ENCODE measurements around the gene KIF26A.
A peak's percentile ranks its signal among the peaks of the same experiment; 100 is the strongest.

KIF26A gene

DNA sequence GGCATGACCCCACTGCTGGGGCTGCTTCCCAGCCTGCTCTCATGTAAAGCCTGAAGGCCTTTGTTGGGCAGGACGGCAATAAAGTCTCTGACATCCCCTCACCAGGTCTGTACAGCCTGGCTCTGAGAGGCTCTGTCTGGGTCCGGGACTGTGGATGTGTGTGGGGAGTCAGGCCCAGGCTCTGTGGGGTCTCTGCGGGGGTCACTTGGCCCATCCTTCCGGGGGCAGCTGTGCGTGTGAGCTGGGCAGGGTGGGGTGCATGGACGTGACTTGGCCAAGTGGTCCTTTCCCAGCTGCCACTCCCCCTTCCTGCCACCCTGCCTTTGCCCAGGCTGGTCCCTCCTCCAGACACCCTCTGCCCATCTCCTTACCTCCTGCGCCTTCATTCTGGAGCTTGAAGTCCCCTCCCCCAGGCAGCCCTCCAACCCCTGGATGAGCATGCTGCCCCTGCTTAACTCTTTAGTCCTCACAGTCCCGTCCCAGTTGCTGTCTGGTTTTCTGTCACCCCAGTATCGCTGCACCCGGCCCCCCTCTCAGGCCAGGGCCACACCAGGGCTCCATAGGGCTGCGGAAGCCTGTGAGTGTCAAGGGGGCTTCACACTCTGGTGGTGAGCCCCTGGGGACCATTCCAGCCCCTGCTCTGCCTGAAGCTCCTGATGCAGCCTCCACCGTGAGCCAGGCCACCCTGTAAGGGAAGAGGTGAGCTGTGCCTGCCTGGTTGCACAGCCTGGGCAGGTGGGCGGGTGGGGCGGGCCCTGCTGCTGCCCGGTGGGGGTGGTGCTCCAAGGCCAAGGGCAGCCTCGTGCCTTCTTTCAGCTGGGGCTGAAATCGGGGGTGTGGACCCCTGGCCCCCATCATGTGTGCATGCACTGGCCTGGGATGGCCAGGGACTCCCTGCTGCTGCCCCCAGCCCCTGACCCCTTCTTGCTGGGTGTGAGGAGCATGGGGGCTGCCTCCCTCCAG is 25.5 kb upstream of the KIF26A start:
- DNase-seq (ENCODE audit: low spot score), result no peak

DNA sequence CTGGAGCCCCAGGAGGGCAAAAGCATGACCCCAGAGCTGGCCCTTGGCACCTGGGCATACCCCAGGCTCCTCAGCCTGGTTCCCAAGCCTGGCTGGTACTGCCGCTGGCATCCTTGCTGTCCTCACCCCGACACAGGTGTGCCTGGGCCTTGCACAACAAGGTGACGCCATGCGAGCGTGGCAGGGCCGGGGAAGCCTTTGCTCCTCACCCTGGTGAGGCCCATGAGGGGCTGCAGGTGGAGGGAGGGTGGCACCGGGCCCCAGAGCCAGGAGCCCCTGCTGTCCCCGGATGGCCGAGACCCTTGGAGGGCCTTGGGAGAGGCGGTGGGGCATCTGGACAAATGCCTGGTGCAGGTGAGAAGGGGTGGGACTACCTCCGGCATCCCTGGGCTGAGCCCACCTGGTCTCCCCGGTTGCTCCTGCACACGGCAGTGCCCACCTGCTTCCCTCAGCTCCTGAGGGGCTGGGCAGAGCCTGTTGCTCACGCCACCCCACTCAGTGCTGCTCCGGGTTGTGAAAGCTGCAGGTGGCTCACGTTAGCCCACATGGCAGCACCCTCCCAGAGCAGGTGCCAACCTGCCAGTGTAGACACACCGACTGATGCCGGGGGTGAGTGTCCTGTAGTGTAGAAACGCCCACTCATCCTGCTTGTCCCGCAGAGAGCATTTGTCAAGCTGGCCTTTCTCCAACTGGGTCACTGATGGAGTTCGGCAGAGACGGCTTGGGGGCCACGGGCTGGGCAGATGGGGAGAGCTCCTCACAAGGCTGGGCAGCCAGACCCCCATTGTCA is 24.6 kb upstream of the KIF26A start:
- no peak for DNase-seq (ENCODE audit: low spot score)

DNA sequence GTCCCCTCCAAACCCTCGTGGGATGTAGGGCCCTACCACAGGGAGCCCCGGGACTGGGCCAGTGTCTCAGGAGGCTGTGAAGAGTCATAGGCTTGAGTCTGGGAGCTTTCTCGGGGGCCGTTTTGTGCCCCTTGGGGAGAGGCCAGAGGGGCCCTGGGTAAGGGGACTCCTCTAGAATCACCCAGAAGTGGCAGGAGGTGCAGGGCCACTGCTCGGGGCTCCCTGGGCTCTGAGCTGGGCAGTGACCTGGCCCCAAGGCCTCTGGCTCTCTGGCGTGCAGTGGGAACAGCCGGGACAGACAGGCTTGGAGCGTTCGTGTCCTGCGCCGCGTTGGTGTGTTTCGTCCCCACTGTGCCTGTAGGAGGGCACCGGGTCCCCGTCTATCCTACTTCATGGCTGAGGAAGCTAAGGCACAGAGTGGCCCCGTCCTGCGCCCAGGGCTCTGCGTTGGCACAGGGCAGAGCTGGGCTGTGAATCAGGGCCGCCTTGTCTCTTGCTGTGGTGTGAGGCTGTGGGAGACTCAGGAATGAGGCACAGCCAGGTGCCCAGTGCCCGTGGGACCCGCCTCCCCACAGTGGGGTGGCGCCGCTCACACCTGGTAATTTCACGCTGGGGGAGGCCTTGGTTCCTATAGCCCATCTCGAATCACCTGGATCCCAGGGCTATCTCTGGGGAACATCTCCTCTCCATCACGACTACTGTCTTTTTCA is 23.8 kb upstream of the KIF26A start:
- DNase-seq (ENCODE audit: low spot score), result no peak

DNA sequence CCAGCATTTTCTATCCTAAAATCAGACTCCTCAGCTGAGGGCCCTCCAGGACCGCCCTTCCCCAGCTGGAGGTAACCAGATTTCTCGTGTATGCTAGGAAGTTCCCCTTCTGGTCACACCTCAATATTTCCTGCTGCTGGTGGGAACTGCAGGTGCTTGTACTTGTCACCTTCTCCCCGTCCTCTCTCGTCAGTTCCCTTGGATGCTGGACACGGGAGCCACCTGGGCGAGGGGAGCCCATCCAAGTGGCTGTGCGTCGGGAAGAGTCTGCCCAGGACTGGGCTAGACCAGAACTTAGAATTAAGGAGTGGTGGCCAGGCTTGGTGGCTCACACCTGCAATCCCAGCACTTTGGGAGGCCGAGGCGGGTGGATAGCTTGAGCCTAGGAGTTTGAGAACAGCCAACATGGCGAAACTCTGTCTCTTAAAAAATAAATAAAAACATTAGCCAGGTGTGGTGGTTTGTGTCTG is 23.2 kb upstream of the KIF26A start:
- no peak for DNase-seq (ENCODE audit: low spot score)

DNA sequence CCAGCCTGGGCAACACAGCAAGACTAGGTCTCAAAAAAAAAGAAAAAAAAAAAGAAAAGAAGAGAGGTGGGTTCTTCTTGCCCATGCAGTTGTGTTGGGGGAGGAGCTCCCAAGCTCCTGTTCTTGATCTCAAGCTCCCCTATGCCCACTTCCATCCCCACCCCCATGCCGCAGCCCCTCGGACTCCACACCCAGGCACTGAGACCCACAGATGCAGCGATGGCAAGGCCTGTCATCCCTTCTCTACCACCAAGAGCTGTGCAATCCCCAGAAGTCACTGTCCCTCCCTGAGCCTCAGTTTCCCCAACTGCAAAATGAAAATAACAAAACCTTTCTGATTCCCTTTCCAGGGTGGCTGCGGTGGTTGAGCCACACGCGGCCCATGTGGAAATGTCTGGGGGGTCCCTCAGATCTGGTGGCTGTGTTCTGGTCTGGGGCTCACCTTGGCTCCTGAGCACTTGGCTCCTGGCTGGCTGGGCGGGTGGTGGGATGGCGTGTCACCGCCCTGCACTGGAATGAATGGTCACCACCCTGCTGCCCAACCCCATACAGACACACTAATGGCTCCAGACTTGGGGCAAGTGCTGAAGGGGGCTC is 22.6 kb upstream of the KIF26A start:
- no peak for DNase-seq (ENCODE audit: low spot score)

DNA sequence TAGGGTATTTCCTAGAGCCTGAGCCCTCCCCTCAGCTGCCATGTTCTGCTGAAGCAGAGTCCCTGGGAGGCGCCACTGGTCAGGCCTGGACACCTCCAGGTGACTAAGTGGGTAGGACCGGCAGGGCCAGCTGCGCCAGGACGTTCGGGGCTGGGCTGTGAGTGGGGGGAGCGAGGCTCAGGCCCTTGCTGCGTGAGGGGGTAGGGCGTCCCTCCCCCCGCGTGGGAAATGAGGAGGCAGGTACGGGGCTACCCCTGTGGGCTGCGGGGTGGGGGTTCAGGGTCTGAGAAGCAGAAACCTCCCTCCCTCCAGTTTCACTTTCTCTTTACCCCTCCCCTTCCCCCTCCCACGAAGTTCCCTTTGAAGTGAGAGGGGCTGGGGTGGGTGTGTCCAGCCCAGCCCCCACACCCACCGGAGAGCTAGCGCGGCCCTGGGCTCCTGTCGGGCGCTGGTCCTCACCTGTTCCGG is 22.1 kb upstream of the KIF26A start:
- no peak for DNase-seq (ENCODE audit: low spot score)

DNA sequence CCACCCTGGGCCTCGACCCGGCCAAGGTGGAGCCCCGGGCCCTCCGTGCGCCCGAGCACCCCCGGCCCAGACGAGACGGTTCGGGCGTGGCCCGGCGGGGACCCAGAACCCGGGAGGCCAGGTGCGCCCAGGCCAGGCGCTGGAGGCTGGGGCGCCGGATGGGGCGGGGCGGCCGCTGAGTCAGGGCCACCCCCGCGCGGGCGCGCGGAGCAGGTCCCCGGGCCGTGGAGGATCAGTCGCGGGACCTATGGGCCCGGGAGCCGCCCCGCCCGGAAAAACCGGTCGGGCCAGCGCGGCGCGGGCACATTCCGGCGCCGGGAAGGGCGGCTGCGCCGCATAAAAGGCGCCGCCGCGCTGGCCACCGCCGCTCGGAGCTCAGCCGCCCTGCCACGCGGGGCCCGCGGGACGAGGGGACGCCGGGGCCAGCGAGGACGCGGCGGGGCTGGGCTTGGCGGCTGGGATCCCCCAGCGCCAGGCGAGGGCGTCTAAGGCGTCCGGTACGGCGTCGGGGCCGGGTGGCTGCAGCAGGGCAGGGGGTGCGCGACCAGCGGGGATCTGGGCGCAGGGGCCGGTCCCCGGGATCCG is 21.5 kb upstream of the KIF26A start:
- no peak for DNase-seq (ENCODE audit: low spot score)

DNA sequence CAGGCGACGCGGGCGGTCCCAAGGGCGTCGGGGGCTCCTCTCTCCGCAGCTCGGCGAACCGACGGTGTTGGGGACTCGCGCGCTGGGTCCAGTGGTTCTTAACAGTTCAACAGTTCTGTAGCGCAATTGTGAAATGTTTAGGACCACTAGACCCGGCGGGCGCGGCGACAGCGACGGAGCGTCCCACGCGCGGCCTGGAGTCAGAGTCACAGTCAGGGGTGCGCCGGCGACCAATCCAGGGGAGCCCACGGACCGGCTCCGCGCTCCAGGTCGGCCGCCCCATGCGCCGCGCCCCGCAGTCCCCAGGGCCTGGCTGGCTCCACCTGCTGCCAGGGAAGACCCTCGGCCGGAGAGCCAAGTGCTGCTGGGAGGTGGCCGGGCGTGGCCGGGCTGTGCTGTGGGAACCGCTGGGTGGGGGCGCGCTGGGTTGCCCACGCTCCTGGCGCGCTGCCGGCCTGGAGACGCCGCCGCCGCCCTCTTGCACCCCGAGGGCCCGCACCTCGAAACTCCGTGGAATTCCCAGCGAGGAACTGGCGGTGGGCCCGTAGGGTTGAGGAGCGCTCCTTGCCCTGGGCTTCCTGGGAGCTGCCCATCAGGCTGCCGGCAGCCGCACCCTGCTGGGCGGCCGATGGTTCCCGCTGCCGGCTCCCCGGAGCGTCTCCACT is 20.9 kb upstream of the KIF26A start:
- DNase-seq (ENCODE audit: low spot score), result no peak

DNA sequence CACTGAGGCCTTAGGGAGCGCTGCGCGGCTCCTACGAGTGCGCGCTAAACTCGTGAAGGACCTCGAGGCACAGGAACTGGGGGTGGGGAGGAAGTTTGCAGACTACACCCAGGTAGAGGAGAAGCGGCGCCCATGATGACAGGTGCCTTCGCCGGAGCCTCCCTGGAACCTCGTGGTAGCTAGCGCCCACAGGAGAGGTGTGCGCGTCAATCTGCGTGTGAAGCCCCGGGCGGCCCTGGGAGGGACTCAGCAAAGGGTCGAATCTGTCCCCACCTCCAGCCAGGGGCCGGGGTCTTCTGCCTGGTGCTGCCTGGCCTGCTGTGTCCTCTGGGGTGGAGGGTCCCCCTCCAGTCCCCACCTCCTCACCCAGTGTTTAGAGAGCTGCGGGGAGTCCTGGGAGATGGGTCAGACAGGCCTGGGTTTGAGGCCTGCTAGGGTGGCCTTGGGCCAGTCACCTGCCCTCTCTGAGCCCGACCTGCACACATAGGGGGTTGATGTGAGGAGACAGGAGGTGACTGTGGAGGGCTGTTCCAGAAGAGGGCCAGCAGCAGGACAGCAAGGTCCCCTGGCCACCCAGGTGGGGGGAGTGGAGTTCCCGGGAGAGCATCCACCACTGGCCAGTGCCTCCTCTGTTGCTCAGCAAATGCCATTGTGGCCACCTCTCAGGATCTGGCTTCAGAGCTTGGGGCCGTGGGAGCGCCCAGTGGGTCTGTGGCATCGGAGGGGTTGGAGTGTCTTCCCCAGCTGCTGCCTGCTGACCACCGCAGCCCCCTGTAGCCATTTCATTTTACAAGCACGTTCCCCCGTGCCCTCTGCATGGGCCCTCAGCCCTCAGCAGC is 20.2 kb upstream of the KIF26A start:
- no peak for DNase-seq (ENCODE audit: low spot score)

DNA sequence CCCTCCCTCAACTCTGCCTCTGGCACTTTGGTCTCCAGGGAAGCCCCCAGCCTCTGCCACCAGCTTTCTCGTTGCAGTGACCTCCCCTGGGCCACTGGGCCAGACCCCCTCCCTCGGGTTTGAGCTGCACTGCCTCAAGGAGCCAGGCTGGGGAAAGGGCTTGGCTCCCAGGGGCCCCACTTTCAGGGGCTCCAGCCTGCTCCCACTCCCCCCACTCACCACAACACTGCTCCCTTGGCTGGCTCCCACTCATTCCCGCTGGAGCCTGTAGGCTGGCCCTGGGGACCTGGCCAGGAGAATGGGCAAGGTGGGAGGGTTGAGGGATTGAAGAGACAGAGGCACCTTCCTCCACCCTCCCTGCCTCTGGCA is 19.3 kb upstream of the KIF26A start:
- DNase-seq (ENCODE audit: low spot score), result no peak

DNA sequence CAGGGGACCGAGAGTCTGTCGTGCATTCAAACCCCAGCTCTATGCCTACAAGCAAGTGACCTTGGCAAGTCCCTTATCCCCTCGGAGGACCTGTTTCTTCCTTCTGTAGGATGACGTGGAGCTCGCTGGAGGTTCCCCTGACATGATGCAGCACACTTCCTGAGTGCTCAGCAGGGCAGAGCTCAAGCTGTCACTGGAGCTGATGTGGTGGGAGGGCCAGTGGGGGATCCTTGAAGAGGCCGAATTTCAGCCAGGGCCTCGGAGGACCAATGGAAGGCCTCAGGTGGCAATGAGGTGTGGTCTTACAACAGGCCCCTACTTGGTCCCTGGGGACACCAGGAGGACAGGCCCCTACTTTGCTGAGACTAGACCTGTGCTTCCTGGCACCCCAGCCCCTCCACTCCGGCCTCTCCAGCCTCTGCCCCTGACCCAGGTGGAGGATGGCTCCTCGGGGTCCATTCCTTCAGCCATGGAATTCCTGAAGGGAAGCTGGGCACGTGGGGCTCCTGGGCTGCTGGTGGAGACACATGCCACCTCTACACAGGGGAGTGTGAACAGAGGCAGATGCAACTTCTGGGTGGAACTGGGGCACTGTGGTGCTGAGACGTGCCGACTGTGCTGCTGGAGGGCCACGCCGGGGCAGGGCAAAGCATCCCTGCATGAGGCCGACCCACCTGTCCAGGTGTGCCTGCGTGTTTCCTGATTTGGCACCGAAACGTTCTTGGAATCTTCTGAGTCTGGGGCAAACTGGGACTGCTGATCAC is 18.7 kb upstream of the KIF26A start:
- DNase-seq (ENCODE audit: low spot score), result no peak

DNA sequence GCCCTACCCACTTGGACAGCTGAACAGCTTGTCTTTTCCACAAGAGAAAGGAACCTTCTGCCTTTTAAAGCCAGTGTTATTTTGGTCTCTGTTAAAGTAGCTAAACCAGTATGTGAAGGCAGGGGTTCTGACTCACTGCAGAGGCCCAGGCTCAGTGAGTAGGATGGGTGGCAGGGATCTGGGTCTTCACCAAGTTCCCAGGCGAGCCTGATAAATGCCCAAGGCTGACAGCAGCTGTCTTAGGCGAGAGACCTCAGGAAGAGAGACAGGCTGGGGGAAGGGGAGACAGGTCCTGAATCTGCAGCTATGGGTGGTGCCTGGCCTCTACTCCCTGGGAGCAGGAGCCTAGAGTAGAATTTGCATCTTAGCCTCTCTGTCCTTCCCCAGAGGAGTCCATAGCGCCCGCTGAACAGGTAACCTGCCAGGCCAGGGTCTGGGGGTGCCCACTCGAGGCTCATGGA is 18.1 kb upstream of the KIF26A start:
- DNase-seq (ENCODE audit: low spot score), result no peak

DNA sequence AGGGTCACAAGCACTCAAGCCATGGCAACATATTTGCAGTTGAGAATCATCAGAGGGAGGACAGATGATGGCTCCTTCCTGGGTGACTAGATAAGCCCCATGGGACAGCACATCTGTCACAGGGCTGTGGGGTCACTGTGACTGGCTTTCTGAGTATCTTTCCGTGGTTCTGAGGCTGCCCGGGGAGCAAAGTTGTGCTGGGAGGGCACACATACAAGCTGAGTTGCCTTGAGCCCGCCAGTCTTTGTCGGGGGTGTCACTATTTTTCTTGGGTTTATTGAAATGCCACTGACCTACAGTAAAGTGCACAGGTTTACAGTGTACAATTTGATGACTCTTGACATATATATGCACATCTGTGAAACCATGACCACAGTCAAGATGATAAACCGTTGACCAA is 17.2 kb upstream of the KIF26A start:
- DNase-seq (ENCODE audit: low spot score), result no peak

DNA sequence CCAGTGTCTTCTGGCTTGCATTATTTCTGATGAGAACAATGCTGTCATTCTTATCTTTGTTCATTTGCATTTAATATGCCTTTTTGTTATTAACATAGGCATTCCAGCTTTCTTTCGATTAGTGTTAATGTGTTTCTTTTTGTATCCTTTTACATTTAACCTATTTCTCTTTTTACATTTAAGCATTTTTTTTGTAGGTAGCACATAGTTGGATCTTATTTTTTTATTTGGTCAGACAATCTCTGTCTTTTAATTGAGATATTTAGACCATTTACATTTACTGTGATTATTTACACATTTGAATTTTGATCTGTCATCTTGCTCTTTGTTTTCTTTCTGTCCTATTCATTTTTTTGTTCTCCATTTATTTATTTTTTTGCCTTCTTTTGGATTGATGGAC is 14.5 kb upstream of the KIF26A start:
- DNase-seq (ENCODE audit: low spot score), result no peak

DNA sequence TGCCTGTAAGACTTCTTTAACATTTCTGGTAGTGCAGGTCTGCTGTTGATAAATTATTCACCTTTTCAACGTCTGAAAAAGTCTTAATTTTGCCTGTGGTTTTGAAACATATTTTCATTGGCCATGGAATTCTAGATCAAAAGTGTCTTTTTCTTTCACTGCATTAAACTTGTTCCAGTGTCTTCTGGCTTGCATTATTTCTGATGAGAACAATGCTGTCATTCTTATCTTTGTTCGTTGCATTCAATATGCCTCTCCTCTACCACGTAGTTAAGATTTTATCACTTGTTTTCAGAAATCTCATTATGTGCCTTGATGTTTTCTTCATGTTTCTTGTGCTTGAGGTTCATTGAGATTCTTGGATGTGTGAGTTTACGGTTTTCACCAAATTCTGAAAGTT is 13.4 kb upstream of the KIF26A start:
- DNase-seq (ENCODE audit: low spot score), result no peak

DNA sequence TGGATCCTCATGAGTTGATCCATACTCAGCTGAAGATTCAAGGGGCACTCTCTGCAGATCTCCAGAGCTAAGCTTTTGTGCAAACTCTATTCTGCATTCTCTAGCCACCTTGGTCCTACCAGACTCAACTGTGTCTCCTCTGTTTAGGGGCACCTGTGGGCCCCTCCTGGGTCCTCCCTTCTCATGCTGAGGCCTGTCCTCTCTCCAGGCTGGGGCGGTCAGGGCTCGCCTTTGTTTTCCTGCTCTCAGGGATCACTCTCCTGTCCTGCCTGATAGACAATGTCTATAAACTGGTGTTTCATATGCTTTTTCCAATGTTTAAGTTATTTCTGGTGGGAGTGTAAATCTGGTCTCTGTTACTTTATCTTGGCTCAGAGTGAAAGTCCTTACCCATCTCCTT is 11.6 kb upstream of the KIF26A start:
- DNase-seq (ENCODE audit: low spot score), result no peak

DNA sequence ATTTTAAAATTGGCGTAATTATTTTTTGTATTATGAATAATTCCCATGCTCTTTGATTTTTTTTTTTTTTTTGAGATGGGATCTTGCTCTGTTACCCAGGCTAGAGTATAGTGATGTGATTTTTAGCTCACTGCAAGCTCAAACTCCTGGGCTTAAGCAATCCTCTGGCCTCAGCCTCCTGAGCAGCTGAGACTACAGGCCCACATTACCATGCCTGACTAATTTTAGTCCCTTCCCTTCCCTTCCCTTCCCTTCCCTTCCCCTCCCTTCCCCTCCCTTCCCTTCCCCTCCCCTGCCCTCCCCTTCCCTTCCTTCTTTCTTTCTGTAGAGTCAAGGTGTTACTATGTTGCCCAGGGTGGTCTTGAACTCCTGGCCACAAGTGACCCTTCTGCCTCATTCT is 9.4 kb upstream of the KIF26A start:
- no peak for DNase-seq (ENCODE audit: low spot score)

DNA sequence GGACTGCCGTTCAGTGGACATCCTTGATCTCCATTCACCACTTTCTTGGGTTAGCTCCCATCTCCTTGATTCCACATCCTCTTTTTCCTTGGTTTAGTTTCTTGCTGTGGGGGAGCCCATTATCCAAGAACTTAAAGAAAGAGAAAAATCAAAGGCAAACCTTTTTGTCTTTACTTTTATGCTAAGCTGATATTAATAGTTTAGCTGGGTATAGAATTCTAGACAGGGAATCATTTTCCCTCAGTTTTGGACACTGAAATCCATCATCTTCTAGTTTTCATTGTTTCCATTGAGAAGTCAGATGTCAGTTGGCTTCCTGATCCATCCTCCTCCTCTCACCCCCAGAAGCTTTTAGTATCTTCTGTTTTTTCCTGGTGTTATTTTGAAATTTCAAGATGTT is 8.8 kb upstream of the KIF26A start:
- no peak for DNase-seq (ENCODE audit: low spot score)

DNA sequence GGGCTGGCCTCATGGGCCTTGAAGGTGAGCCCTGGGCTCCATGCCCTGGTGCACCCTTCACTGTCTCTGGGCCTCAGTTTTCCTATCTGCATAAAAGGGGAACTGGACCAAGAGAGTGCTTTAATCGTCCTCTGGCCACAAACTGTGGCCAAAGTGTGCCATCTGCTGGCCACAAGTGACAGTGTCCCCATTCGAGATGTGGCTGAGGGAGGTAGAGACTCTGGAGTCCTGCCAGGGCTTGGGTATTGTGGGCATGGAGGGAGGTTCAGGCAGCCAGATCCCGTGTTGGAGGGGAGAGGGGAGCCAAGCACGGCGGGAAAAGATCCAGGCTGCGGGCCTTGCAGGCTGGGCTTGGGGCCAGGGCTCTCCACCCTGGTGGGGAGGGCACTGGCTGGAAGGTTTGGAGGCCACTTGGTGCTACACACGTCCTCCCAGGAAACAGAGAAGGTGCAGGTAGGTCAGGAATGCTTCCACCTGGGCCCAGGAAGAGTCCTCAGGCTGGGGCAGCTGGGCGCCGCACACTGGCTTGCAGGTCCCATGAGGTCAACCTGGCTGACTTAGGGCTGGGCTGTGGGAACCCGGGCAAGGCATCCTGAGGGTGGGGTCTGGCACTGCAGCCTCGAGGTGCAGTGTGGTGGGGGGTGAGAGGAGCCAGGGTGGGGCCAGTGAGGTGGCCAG is 7.3 kb upstream of the KIF26A start:
- peak; percentile 37 for DNase-seq (ENCODE audit: low spot score)

All from globus pallidus (tissue), 1 donor.